Subcutaneous abdominal adipose tissue (tissue), 5 donors: Measurements from ENCODE around the gene CNFN.

ENCODE experiments used
- H3K27ac ChIP-seq: one replicate; pipeline ENCODE4 v1.7.0; 2013; ENCODE audit warnings: low read depth, mild to moderate bottlenecking, inconsistent platforms, low read length, moderate library complexity
- H3K27me3 ChIP-seq, 5 donors: one replicate each; pipeline ENCODE4 v1.7.0; 2013; ENCODE audit warnings: low read length in 5 of 5, inconsistent platforms in 1 of 5; ENCODE audit not compliant: control insufficient read depth in 5 of 5, insufficient read depth in 4 of 5
- H3K36me3 ChIP-seq, 5 donors: one replicate each; pipeline ENCODE4 v1.7.0; 2013; ENCODE audit warnings: low read length in 5 of 5; ENCODE audit not compliant: control insufficient read depth in 5 of 5, insufficient read depth in 5 of 5
- H3K4me1 ChIP-seq, 5 donors: one replicate each; pipeline ENCODE4 v1.7.0; 2013; ENCODE audit warnings: low read length in 5 of 5, mild to moderate bottlenecking in 3 of 5, moderate library complexity in 1 of 5; ENCODE audit not compliant: control insufficient read depth in 5 of 5, insufficient read depth in 5 of 5
- H3K4me3 ChIP-seq, 5 donors: one replicate each; pipeline ENCODE4 v1.7.0; 2013; ENCODE audit warnings: low read length in 5 of 5, low read depth in 1 of 5
- H3K9ac ChIP-seq, 5 donors: one replicate each; pipeline ENCODE4 v1.7.0; 2013; ENCODE audit warnings: low read length in 5 of 5, mild to moderate bottlenecking in 4 of 5, moderate library complexity in 3 of 5
- H3K9me3 ChIP-seq, 5 donors: one replicate each; pipeline ENCODE4 v1.7.0; 2013; ENCODE audit warnings: low read length in 5 of 5; ENCODE audit not compliant: control insufficient read depth in 5 of 5
- donor health status: healthy.
- donor health status: healthy.
- donor health status: healthy.
- donor health status: healthy.
- donor health status: healthy.

The CNFN gene

GRCh38 chr19:42367929-42368328 is 22.2 kb downstream of the CNFN start:
- Histone ChIP-seq H3K4me3 (no peak overlapping the region), H3K36me3 (peaks cover 0 to 36% (median 26%) of the 10 kb centered on the region in 5 donors), H3K27ac (no peak overlapping the region)

GRCh38 chr19:42366673-42367072 is 23.4 kb downstream of the CNFN start:
- no peak overlapping the region for H3K27ac ChIP-seq
- peaks cover 0 to 44% (median 33%) of the 10 kb centered on the region in 5 donors for H3K36me3 ChIP-seq
- H3K9ac ChIP-seq: no peak overlapping the region
- no peaks in the 10 kb centered on the region for H3K27me3 ChIP-seq
- H3K9me3 ChIP-seq: peaks cover 0 to 14% (median 5%) of the 10 kb centered on the region in 5 donors
- no peak overlapping the region for H3K4me3 ChIP-seq
- peaks cover 0 to 27% (median 9%) of the 10 kb centered on the region in 5 donors for H3K4me1 ChIP-seq

More at GRCh38 chr19:42367929-42368328, 22.2 kb downstream of the CNFN start:
- H3K9ac ChIP-seq: no peak overlapping the region
- peaks cover 0 to 27% (median 8%) of the 10 kb centered on the region in 5 donors for H3K4me1 ChIP-seq
- H3K9me3 ChIP-seq: peaks cover 0 to 14% (median 5%) of the 10 kb centered on the region in 5 donors
- H3K27me3 ChIP-seq: no peaks in the 10 kb centered on the region

DNA sequence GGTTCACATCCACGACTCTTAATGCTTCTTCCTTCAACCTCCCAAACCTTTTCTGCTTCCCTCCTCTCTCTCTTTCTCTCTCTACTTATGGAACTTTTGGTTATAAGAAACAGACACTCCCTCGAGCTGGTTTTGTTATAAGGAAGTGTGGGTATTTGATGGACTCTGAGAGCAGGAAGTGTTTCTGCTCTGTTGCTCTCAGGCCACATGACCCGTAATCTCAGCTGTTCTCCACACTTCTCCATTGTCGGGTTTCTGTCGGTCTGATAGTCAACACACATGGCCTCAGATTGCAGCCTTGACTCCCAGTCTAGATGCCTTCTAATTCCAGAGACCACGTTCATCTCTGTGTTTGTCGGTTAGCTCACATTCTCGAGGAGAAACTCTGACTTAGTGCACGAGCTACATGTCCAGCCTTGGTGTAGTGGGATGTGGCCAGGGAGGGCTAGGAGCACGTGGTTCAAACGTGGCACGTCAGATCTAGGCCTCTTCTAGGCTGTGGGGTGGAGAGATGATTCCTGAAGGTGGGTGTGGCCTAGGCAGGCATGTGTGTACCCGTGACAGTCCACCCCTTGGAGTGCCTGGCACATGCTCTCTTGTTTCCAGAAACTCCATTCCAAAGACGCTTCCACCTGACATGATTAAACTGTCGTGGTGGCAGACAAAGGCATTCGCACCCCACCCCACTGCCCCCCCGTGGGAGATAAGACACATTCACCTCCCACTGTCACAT is 26.3 kb downstream of the CNFN start:
- H3K9me3 ChIP-seq: peaks cover 0 to 14% (median 5%) of the 10 kb centered on the region in 5 donors
- H3K27ac ChIP-seq: no peak overlapping the region
- peaks cover 0 to 23% (median 12%) of the 10 kb centered on the region in 5 donors for H3K4me1 ChIP-seq
- no peak overlapping the region for H3K9ac ChIP-seq
- peaks cover 0 to 47% (median 27%) of the 10 kb centered on the region in 5 donors for H3K36me3 ChIP-seq
- H3K4me3 ChIP-seq: peak overlapping the region in 1 of 5 donors; percentile 3
- H3K27me3 ChIP-seq: no peaks in the 10 kb centered on the region

DNA sequence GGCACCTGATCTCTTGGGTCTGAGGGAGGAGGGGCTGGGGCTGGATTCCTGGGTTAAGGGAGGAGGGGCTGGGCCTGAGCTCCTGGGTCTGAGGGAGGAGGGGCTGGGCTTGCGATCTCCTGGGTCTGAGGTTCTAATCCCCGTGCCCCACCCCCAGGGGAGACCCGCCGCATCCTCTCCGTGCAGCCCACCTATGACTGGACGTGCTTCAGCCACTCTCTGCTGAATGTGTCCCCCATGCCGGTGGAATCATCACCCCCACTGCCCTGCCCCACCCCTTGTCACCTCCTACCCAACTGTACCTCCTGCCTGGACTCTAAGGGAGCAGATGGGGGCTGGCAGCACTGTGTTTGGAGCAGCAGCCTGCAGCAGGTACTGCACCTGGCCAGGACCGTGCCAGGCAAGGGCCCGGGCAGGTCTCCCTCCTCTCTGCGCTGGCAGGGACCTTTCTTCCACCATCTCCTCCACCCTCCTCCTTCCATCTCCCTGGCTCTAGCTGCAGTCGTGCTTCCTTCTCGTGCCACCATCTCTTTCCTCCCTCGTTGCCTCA is 27.1 kb downstream of the CNFN start:
- Histone ChIP-seq H3K27ac (no peak overlapping the region), H3K9me3 (peaks cover 0 to 14% (median 5%) of the 10 kb centered on the region in 5 donors), H3K4me1 (peaks cover 0 to 23% (median 12%) of the 10 kb centered on the region in 5 donors), H3K27me3 (no peaks in the 10 kb centered on the region), H3K9ac (no peak overlapping the region), H3K36me3 (peaks cover 0 to 55% (median 27%) of the 10 kb centered on the region in 5 donors), H3K4me3 (no peak overlapping the region)

GRCh38 chr19:42362342-42362741 is 27.8 kb downstream of the CNFN start:
- H3K9ac ChIP-seq: no peak overlapping the region
- peaks cover 0 to 61% (median 33%) of the 10 kb centered on the region in 5 donors for H3K36me3 ChIP-seq
- H3K4me3 ChIP-seq: no peak overlapping the region
- peaks cover 0 to 23% (median 12%) of the 10 kb centered on the region in 5 donors for H3K4me1 ChIP-seq
- H3K27me3 ChIP-seq: no peaks in the 10 kb centered on the region
- no peak overlapping the region for H3K27ac ChIP-seq
- H3K9me3 ChIP-seq: peaks cover 0 to 14% (median 5%) of the 10 kb centered on the region in 5 donors

DNA sequence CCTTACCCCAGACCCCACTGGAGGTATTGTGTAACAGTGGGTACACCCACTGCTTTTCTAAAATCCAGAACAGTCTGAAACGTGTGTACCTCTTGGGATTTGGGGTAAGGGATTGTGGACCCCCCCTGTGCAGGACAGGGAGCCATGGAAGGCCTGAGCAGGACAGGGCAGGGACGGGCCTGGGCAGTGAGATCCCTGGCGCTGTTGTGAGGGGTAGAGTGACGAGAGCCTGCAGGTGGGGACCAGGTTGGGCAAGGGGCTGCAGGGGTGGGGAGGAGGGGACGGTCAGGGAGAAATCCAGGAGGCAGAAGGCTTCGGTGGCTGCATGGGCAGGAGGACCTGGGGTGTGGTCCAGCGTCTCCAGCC is 28.6 kb downstream of the CNFN start:
- H3K27ac ChIP-seq: no peak overlapping the region
- no peak overlapping the region for H3K9ac ChIP-seq
- H3K36me3 ChIP-seq: peaks cover 0 to 68% (median 41%) of the 10 kb centered on the region in 5 donors
- H3K9me3 ChIP-seq: peaks cover 0 to 14% (median 5%) of the 10 kb centered on the region in 5 donors
- no peaks in the 10 kb centered on the region for H3K27me3 ChIP-seq
- no peak overlapping the region for H3K4me3 ChIP-seq
- peaks cover 0 to 23% (median 12%) of the 10 kb centered on the region in 5 donors for H3K4me1 ChIP-seq

GRCh38 chr19:42360787-42361544 is 29.1 kb downstream of the CNFN start:
- Histone ChIP-seq H3K4me3 (no peak overlapping the region), H3K27ac (no peak overlapping the region), H3K4me1 (peaks cover 0 to 23% (median 12%) of the 10 kb centered on the region in 5 donors), H3K9ac (peak overlapping the region in 1 of 5 donors; percentile 28), H3K9me3 (peaks cover 0 to 14% (median 5%) of the 10 kb centered on the region in 5 donors), H3K36me3 (peaks cover 0 to 71% (median 47%) of the 10 kb centered on the region in 5 donors), H3K27me3 (no peaks in the 10 kb centered on the region)

GRCh38 chr19:42357290-42357689 is 32.8 kb downstream of the CNFN start:
- H3K27ac ChIP-seq: no peak overlapping the region
- H3K4me3 ChIP-seq: no peak overlapping the region
- peaks cover 0 to 84% (median 62%) of the 10 kb centered on the region in 5 donors for H3K36me3 ChIP-seq
- H3K4me1 ChIP-seq: peaks cover 0 to 13% (median 0%) of the 10 kb centered on the region in 5 donors
- H3K9me3 ChIP-seq: no peaks in the 10 kb centered on the region
- H3K27me3 ChIP-seq: no peaks in the 10 kb centered on the region
- H3K9ac ChIP-seq: no peak overlapping the region

GRCh38 chr19:42356686-42357085 is 33.4 kb downstream of the CNFN start:
- peaks cover 0 to 83% (median 61%) of the 10 kb centered on the region in 5 donors for H3K36me3 ChIP-seq
- H3K27ac ChIP-seq: no peak overlapping the region
- no peak overlapping the region for H3K4me3 ChIP-seq
- H3K9me3 ChIP-seq: no peaks in the 10 kb centered on the region
- no peak overlapping the region for H3K9ac ChIP-seq
- H3K27me3 ChIP-seq: no peaks in the 10 kb centered on the region
- peaks cover 0 to 12% (median 0%) of the 10 kb centered on the region in 5 donors for H3K4me1 ChIP-seq
